BLaER1 treated with 17β-estradiol and CSF1 and Interleukin-3, amounts not matched to agents 10 nM and 100 nM (cell line): ENCODE data around the gene PROP1.
A peak's percentile ranks its signal among the peaks of the same experiment; 100 is the strongest.
"Not testable (repeated sequence)": the region's sequence is repeated elsewhere in the genome, so short reads cannot be mapped to it uniquely, and the experiment has no call there.

Source experiments
- H3K27ac ChIP-seq, 11 experiments: shearing (Covaris generic); formaldehyde crosslinking; 2 replicates each; pipeline ENCODE4 v1.8.1; 2022
- H3K27me3 ChIP-seq, 11 experiments: shearing (Covaris generic); formaldehyde crosslinking; 2 replicates each; pipeline ENCODE4 v1.8.1; 2022
- H3K36me3 ChIP-seq, 11 experiments: shearing (Covaris generic); formaldehyde crosslinking; 2 replicates each; pipeline ENCODE4 v1.8.1; 2022
- H3K4me1 ChIP-seq, 10 experiments: shearing (Covaris generic); formaldehyde crosslinking; 2 replicates each; pipeline ENCODE4 v1.8.1; 2022
- H3K4me2 ChIP-seq, 11 experiments: shearing (Covaris generic); formaldehyde crosslinking; 2 replicates each; pipeline ENCODE4 v1.8.1; 2022
- H3K4me3 ChIP-seq, 10 experiments: shearing (Covaris generic); formaldehyde crosslinking; 2 replicates each; pipeline ENCODE4 v1.8.1; 2022
- H3K9ac ChIP-seq, 11 experiments: shearing (Covaris generic); formaldehyde crosslinking; 2 replicates each; pipeline ENCODE4 v1.8.1; 2022
- H3K9me3 ChIP-seq, 11 experiments: shearing (Covaris generic); formaldehyde crosslinking; replicated peaks in 1 of 11; 2 replicates each; pipeline ENCODE4 v1.8.1; 2022
- H4K20me1 ChIP-seq, 11 experiments: shearing (Covaris generic); formaldehyde crosslinking; 2 replicates each; pipeline ENCODE4 v1.8.1; 2022
- Cebpa-rat ChIP-seq, 11 experiments: shearing (Covaris generic); IDR thresholded peaks; 2 replicates each; pipeline ENCODE4 v1.8.1; 2022

The PROP1 gene

GRCh38 chr5:177983763-177984583, 12.1 kb downstream of the PROP1 start:
- Histone ChIP-seq H3K4me2 (no peak overlapping the region), H4K20me1 (peaks cover 0 to 16% (median 3%) of the 10 kb centered on the region in 11 experiments; a peak in 6 of 22 replicates), H3K9me3 (peaks cover 0 to 17% (median 11%) of the 10 kb centered on the region in 11 experiments; a peak in 12 of 22 replicates), H3K27ac (no peak overlapping the region), H3K36me3 (no peaks in the 10 kb centered on the region), H3K9ac (no peak overlapping the region), H3K4me1 (peaks cover 0 to 6% (median 0%) of the 10 kb centered on the region in 10 experiments; a peak in 6 of 20 replicates), H3K27me3 (peaks cover 53 to 71% (median 69%) of the 10 kb centered on the region in 11 experiments), H3K4me3 (no peak overlapping the region)
- no peak for TF ChIP-seq Cebpa-rat (IDR thresholded peaks at IDR 0.05)

DNA sequence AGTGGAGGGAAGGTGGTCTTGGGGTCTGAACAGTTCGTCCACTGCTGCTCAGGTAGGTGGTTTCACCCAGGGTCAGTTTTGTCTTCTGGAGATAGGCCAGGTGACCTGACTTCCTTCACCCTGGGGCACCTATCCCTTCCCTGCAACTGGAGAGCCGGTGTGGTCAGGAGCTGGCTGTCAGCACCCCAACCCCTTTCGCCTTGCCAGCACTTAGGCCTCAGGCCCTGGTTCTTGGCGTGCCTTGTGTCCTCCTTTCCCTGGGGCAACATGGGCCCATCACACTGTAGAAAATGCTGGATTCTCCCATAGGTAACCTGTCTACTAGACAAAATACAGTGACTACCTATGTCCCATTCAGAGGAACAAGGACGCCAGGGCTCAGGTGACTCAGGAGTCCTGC, 13.1 kb downstream of the PROP1 start:
- H3K27me3 ChIP-seq: peaks cover 53 to 71% (median 69%) of the 10 kb centered on the region in 11 experiments
- H3K4me1 ChIP-seq: peaks cover 0 to 6% (median 0%) of the 10 kb centered on the region in 10 experiments; a peak in 6 of 20 replicates
- no peak overlapping the region for H3K4me2 ChIP-seq
- TF ChIP-seq Cebpa-rat (IDR thresholded peaks at IDR 0.05): no peak
- H3K36me3 ChIP-seq: no peaks in the 10 kb centered on the region
- peaks cover 0 to 17% (median 11%) of the 10 kb centered on the region in 11 experiments; a peak in 12 of 22 replicates for H3K9me3 ChIP-seq
- H3K4me3 ChIP-seq: no peak overlapping the region
- peaks cover 0 to 16% (median 3%) of the 10 kb centered on the region in 11 experiments; a peak in 6 of 22 replicates for H4K20me1 ChIP-seq
- H3K9ac ChIP-seq: no peak overlapping the region
- no peak overlapping the region for H3K27ac ChIP-seq

DNA sequence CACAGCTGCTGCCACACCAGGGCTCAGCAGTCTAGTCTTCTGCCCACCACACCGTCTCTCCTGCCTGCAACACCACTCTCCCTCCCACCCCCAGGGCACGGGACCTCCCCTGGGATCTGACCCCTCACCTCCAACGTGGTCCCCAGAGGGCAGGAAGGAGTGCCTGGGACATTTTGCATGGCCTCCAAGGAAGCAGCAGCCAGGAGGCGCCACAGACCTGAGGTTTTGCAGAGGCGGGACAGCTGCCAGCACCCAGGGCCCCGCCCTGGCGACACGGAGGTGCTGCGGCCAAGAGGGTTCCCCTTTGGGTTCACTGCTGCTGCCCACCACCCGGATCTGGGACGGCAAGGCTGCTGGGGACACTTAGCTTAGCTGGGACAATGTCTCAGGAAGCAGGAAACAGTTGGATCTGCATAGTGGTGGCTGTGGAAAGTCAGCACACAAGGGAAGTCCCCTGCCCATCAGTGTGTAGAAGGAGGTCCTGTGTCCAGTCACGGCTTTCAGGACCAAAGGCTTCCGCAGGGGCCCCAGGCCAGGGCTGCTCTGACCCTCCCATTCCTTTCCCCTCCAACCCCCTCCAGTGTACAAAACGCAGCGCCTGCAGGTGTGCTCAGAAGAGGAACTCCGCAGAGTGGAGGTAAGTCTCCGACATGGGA, 13.8 kb downstream of the PROP1 start:
- no peak for TF ChIP-seq Cebpa-rat (IDR thresholded peaks at IDR 0.05)
- peaks cover 53 to 67% (median 66%) of the 10 kb centered on the region in 11 experiments for H3K27me3 ChIP-seq
- peaks cover 0 to 6% (median 0%) of the 10 kb centered on the region in 10 experiments; a peak in 6 of 20 replicates for H3K4me1 ChIP-seq
- no peak overlapping the region for H3K27ac ChIP-seq
- no peak overlapping the region for H3K4me3 ChIP-seq
- peaks cover 0 to 17% (median 11%) of the 10 kb centered on the region in 11 experiments; a peak in 12 of 22 replicates for H3K9me3 ChIP-seq
- H3K4me2 ChIP-seq: peak overlapping the region in 4 of 11 experiments; percentile 6 to 48 (median 16); a peak in 3 of 22 replicates
- peaks cover 0 to 16% (median 3%) of the 10 kb centered on the region in 11 experiments; a peak in 6 of 22 replicates for H4K20me1 ChIP-seq
- H3K36me3 ChIP-seq: no peaks in the 10 kb centered on the region
- no peak overlapping the region for H3K9ac ChIP-seq

- Histone ChIP-seq H4K20me1 (peaks cover 0 to 16% (median 3%) of the 10 kb centered on the region in 11 experiments; a peak in 6 of 22 replicates), H3K9me3 (peaks cover 0 to 17% (median 11%) of the 10 kb centered on the region in 11 experiments; a peak in 12 of 22 replicates), H3K4me3 (no peak overlapping the region), H3K27me3 (peaks cover 53 to 60% (median 59%) of the 10 kb centered on the region in 11 experiments), H3K9ac (no peak overlapping the region), H3K27ac (no peak overlapping the region), H3K4me2 (no peak overlapping the region; a peak in 1 of 22 replicates), H3K4me1 (peaks cover 0 to 6% (median 0%) of the 10 kb centered on the region in 10 experiments; a peak in 6 of 20 replicates), H3K36me3 (no peaks in the 10 kb centered on the region)
- no peak for TF ChIP-seq Cebpa-rat (IDR thresholded peaks at IDR 0.05)
These were observed 14.6 kb downstream of the PROP1 start for GRCh38 chr5:177981296-177982071.

DNA sequence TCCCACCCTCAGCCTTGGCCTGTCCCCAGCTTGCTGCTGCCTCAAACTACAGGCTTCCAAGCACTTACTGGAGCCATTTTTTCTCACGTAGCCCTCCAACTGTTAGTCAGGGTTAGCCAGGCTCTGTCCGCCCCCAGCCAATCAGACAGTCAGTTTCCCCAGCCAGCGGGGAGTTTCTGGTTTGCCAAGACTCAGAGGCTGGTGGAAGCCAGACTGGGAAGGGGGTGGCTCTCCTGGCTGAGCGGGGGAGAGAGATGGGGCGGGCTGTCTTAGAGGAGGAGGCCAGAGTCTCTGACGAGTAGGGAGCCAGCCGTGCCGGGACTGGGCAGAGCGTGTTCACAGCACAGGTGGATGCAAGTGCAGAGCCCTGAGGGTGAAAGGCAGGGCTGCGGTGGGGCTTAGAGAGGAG, 15.3 kb downstream of the PROP1 start:
- H3K27me3 ChIP-seq: peaks cover 46 to 53% (median 51%) of the 10 kb centered on the region in 11 experiments
- no peak overlapping the region for H3K4me3 ChIP-seq
- no peak for TF ChIP-seq Cebpa-rat (IDR thresholded peaks at IDR 0.05)
- no peak overlapping the region for H3K9ac ChIP-seq
- peaks cover 0 to 16% (median 3%) of the 10 kb centered on the region in 11 experiments; a peak in 6 of 22 replicates for H4K20me1 ChIP-seq
- H3K4me1 ChIP-seq: peaks cover 0 to 6% (median 0%) of the 10 kb centered on the region in 10 experiments; a peak in 6 of 20 replicates
- peaks cover 0 to 18% (median 11%) of the 10 kb centered on the region in 11 experiments; a peak in 13 of 22 replicates for H3K9me3 ChIP-seq
- no peak overlapping the region for H3K4me2 ChIP-seq
- no peaks in the 10 kb centered on the region for H3K36me3 ChIP-seq
- H3K27ac ChIP-seq: no peak overlapping the region

DNA sequence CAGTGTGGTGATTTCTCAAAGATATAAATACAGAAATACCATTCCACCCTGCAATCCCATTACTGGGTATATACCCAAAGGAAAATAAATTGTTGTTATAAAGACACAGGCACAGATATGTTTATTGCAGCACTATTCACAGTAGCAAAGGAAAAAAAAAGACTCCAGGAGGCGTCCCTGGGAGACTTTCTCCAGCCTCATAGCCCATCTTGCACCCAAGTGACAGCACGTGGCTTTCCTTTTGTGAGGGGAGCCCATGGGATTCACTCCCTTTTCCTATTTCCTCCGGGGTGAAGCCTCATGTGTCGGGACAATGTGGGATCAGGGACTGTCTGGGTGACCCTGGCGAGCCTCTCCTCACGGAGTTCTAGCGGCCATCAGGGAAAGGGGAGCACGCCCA, 18.4 kb downstream of the PROP1 start:
- not testable (repeated sequence) for H3K27ac ChIP-seq, H3K36me3 ChIP-seq, H3K4me1 ChIP-seq, H3K4me2 ChIP-seq, H3K9ac ChIP-seq, H4K20me1 ChIP-seq, H3K9me3 ChIP-seq, H3K4me3 ChIP-seq
- H3K27me3 ChIP-seq: peaks cover 14 to 21% (median 20%) of the 10 kb centered on the region in 11 experiments

- H3K36me3 ChIP-seq: no peaks in the 10 kb centered on the region
- H3K27me3 ChIP-seq: no peaks in the 10 kb centered on the region
- no peak overlapping the region for H3K4me3 ChIP-seq
- H3K9ac ChIP-seq: no peak overlapping the region
- H3K4me2 ChIP-seq: no peak overlapping the region
- peaks cover 0 to 7% (median 0%) of the 10 kb centered on the region in 10 experiments; a peak in 6 of 20 replicates for H3K4me1 ChIP-seq
- H4K20me1 ChIP-seq: no peaks in the 10 kb centered on the region
- no peak overlapping the region for H3K27ac ChIP-seq
- TF ChIP-seq Cebpa-rat (IDR thresholded peaks at IDR 0.05): no peak
- peaks cover 0 to 9% (median 0%) of the 10 kb centered on the region in 11 experiments; a peak in 4 of 22 replicates for H3K9me3 ChIP-seq
These were observed 22.9 kb downstream of the PROP1 start for GRCh38 chr5:177973066-177973635.

DNA sequence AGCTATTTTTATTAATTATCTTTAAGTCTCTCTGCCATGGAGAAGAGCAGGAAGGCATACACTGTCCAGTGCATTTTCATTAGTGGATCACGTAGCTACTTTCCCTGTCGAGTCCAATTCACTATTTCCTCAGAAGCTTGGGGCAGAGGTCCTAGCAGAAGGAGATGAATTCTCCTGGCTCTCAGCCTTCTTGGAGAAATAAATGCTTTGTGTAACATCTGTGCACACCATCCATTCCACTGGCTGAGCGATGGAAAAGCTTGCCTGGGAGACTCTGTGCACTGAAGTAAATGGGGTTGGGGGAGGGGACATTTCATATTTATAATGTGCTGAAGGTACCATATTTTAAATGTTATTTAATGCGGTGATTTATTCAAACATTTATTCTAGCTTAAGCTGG, 23.4 kb downstream of the PROP1 start:
- TF ChIP-seq Cebpa-rat (IDR thresholded peaks at IDR 0.05): no peak
- no peak overlapping the region for H3K9ac ChIP-seq
- peaks cover 0 to 7% (median 0%) of the 10 kb centered on the region in 10 experiments; a peak in 6 of 20 replicates for H3K4me1 ChIP-seq
- no peaks in the 10 kb centered on the region for H4K20me1 ChIP-seq
- H3K4me2 ChIP-seq: no peak overlapping the region
- H3K27ac ChIP-seq: no peak overlapping the region
- peaks cover 0 to 9% (median 0%) of the 10 kb centered on the region in 11 experiments; a peak in 4 of 22 replicates for H3K9me3 ChIP-seq
- no peak overlapping the region for H3K4me3 ChIP-seq
- H3K36me3 ChIP-seq: no peaks in the 10 kb centered on the region
- H3K27me3 ChIP-seq: no peaks in the 10 kb centered on the region

DNA sequence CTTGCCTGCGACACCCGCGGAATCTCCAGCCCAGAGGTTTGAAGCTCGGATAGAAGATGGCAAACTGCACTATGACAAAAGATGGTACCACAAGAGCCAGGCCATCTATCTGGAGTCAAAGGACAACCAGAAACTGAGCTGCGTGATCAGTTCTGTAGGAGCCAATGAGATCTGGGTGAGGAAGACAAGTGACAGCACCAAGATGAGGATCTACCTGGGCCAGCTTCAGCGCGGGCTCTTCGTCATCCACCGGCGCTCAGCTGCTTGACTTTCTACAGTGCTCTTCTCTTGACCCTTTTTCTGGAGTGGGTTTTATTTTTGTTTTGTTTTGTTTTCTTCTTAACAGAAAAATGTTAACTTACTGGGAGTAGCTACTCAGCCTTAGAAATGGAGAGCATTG, 24.0 kb downstream of the PROP1 start:
- not testable (repeated sequence) for H3K4me2 ChIP-seq, H3K9me3 ChIP-seq, H3K36me3 ChIP-seq, H3K4me1 ChIP-seq, H3K4me3 ChIP-seq, H3K27ac ChIP-seq, H3K27me3 ChIP-seq, H3K9ac ChIP-seq, H4K20me1 ChIP-seq
